Measurements from ENCODE around the gene STXBP1.

DNA sequence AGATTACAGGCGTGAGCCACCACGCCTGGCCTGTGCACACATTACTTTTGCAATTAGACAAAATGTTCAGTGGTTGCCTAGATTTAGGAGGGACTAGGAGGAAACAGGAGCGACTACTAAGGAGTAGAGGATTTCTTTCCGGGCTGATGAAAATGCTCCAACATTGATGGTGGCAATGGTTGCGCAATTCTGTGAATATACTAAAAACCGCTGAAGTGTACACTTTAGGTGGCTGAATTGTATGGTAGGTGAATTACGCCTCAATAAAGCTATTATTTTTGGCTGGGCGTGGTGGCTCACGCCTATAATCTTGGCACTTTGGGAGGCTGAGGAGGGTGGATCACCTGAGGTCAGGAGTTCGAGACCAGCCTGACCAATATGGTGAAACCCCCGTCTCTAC, 46.8 kb upstream of the STXBP1 start:
- no peak for TF ChIP-seq GATA2 (IDR thresholded peaks at IDR 0.05; ENCODE audit: low read depth, low read length)
- TF ChIP-seq GATA3 (IDR thresholded peaks at IDR 0.05; ENCODE audit: low read depth, low read length): no peak

All from SH-SY5Y (cell line).